ENCODE results near the gene ITGAX. TPM values are rescaled to one million over a fixed set of nuclear protein-coding genes. Genes with fewer than 3 reads are reported as not detected.

ITGAX gene
- total RNA-seq, 1 donor from 2014 or later: 0.23 TPM

GRCh38 chr16:31357324-31358109 lies 2.5 kb downstream of the ITGAX start:
- no peak for DNase-seq (ENCODE audit: low read depth)
- TF ChIP-seq CTCF (conservative IDR thresholded peaks at IDR 0.05; ENCODE audit: low read depth, low read length): no peak
- H3K4me3 ChIP-seq (ENCODE audit: low read depth, low read length): no peak overlapping the region

GRCh38 chr16:31360251-31360650 lies 5.3 kb downstream of the ITGAX start:
- no peak for DNase-seq (ENCODE audit: low read depth)
- no peak for TF ChIP-seq CTCF (conservative IDR thresholded peaks at IDR 0.05; ENCODE audit: low read depth, low read length)
- no peak overlapping the region for H3K4me3 ChIP-seq (ENCODE audit: low read depth, low read length)

- H3K4me3 ChIP-seq (ENCODE audit: low read depth, low read length): no peak overlapping the region
- no peak for TF ChIP-seq CTCF (conservative IDR thresholded peaks at IDR 0.05; ENCODE audit: low read depth, low read length)
- DNase-seq (ENCODE audit: low read depth): no peak
These were observed 6.5 kb downstream of the ITGAX start for GRCh38 chr16:31361201-31362110.

- no peak for TF ChIP-seq CTCF (conservative IDR thresholded peaks at IDR 0.05; ENCODE audit: low read depth, low read length)
- no peak for DNase-seq (ENCODE audit: low read depth)
- H3K4me3 ChIP-seq (ENCODE audit: low read depth, low read length): no peak overlapping the region
These were observed 7.8 kb downstream of the ITGAX start for GRCh38 chr16:31362476-31363405.

GRCh38 chr16:31363721-31364120 lies 8.7 kb downstream of the ITGAX start:
- no peak overlapping the region for H3K4me3 ChIP-seq (ENCODE audit: low read depth, low read length)
- TF ChIP-seq CTCF (conservative IDR thresholded peaks at IDR 0.05; ENCODE audit: low read depth, low read length): no peak
- DNase-seq (ENCODE audit: low read depth): no peak

GRCh38 chr16:31364421-31364820 lies 9.4 kb downstream of the ITGAX start:
- DNase-seq (ENCODE audit: low read depth): no peak

More at GRCh38 chr16:31364421-31364820, 9.4 kb downstream of the ITGAX start:
- no peak overlapping the region for H3K4me3 ChIP-seq (ENCODE audit: low read depth, low read length)
- TF ChIP-seq CTCF (conservative IDR thresholded peaks at IDR 0.05; ENCODE audit: low read depth, low read length): no peak

Measured in epithelial cell of proximal tubule (primary cell).